AG04450 (cell line): Measurements from ENCODE around the gene DIDO1. TPM values are rescaled to one million over a fixed set of nuclear protein-coding genes. Genes with fewer than 3 reads are reported as not detected.

ENCODE experiments used
- CTCF ChIA-PET: fragments of 300-600, 350-600 bp; formaldehyde crosslinking; extraction: SDS; loops from one replicate; lab custom pipeline; 2022; ENCODE audit warnings: antibody characterized with exemption, inconsistent platforms; lab: Charles Lee
- POLR2A ChIA-PET: fragments of 350-600 bp; formaldehyde crosslinking; extraction: SDS; loops from one replicate; lab custom pipeline; 2021; ENCODE audit warnings: antibody characterized with exemption, inconsistent platforms; lab: Yijun Ruan, JAX
- DNase-seq: peaks from one replicate; pipeline ENCODE4 v3.0.0-alpha.2; 2011; ENCODE audit warnings: low read depth, low spot score
- H3K27ac ChIP-seq: one replicate; pipeline ENCODE4 v1.5.1; 2012; ENCODE audit warnings: low read depth, low read length, control low read depth
- H3K27me3 ChIP-seq: one replicate; pipeline ENCODE4 v1.6.0; 2012; ENCODE audit warnings: low read length; ENCODE audit not compliant: control insufficient read depth, insufficient read depth
- H3K4me3 ChIP-seq: 2 replicates; pipeline ENCODE4 v1.5.1; 2011; ENCODE audit warnings: mild to moderate bottlenecking, low read depth, low read length, control low read depth
- H3K9me3 ChIP-seq: 2 replicates; pipeline ENCODE4 v1.5.1; 2012; ENCODE audit warnings: low read length; ENCODE audit not compliant: control insufficient read depth, insufficient read depth
- CTCF ChIP-seq: IDR thresholded peaks from 2 replicates; pipeline ENCODE4 v1.5.1; 2011; ENCODE audit warnings: low read depth, low read length, control low read depth, inconsistent platforms
- polyA plus RNA-seq: library from polyadenylated mRNA; depleted of rRNA; stranded (reverse); fragments of >200 nt; gene quantifications from 2 replicates; pipeline ENCODE4 v1.2.3, GENCODE V29; 2011

Gene DIDO1
- polyA plus RNA-seq, 1 experiment: 22.1 TPM

DNA sequence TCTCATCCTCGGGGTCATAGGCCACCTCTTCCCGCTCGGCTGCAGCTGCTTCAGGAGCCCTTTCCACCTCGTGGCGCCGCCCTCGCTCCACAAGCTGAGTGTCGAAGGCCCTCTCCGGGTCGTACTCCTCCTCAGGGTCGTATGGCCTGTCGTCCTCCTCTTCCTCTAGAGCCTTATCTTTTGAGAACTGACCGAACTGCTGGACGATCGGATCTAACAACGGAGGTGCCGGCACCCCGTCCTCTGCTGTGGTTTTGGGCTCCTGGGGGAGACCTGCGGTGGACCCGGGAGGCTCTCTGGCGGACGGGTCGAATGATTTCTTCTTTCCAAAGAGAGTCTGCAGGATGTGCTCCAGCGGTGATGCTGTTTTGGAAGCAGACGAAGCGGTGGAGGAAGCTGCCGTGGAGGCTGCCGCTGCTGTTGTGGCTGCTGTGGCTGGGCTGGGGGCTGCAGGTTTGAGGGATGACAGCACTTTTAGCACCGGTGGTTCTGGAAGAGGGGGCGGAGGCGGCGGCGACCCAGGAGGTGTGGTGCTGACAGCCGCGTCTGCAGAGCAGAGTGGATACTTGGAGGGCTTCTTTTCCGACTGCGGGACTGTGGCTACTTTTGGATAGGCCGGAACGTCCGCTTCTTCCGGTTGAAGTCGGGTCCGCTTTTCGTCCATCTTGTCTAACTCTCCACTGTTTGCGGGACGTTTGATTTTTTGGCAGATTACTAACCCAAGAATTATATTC lies 44.5 kb downstream of the DIDO1 start:
- no peaks in the 10 kb centered on the region for H3K27me3 ChIP-seq
- POLR2A ChIA-PET: interaction anchor here (0.8 kb wide), 1 partner anchor 193 kb away, joined by 3 read pairs; no protein-coding TSS in a partner anchor
- no peak overlapping the region for H3K27ac ChIP-seq
- no peak for DNase-seq
- TF ChIP-seq CTCF: no peak
- H3K9me3 ChIP-seq: no peaks in the 10 kb centered on the region; the same call in 1 of the 2 replicates
- no peak overlapping the region for H3K4me3 ChIP-seq
- CTCF ChIA-PET: interaction anchor here (1.1 kb wide), 1 partner anchor 127 kb away, joined by 3 read pairs; no protein-coding TSS in a partner anchor

DNA sequence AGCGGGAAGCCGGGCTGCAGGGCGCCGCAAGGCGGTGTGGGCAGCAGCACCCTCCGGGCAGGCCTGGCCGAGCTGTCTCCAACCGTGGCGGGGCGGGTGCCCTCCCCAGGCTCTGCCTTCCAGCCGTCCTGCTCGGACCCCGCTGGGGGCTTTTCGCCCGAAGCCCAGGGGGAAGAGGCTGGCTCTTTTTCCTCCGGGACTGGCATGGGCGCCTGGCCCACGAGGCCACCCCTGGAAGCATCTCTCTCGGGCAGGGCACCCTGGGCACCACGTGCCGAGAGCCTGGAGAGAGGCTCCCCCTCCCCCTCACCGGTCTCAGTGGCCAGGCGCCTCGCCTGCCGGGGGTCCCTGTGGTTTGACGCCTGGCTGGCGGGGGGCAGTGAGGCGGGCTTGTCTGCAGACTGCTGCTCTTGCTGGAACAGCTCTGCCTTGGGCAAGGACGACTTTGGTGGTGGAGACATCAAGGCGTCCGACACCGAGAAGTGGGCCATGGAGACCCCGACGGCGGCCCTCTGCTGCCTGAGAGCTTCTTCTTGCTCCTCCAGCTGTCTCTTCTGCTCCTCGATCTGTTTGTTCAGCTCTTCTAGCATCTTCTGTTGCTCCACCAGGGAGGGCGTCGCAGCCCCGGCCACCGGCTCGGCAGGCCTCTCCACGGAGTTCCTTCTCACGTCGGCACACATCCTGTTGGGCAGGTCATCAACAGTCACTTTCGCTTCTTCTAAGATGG lies 45.2 kb downstream of the DIDO1 start:
- no peak for TF ChIP-seq CTCF
- CTCF ChIA-PET: no interaction called here

DNA sequence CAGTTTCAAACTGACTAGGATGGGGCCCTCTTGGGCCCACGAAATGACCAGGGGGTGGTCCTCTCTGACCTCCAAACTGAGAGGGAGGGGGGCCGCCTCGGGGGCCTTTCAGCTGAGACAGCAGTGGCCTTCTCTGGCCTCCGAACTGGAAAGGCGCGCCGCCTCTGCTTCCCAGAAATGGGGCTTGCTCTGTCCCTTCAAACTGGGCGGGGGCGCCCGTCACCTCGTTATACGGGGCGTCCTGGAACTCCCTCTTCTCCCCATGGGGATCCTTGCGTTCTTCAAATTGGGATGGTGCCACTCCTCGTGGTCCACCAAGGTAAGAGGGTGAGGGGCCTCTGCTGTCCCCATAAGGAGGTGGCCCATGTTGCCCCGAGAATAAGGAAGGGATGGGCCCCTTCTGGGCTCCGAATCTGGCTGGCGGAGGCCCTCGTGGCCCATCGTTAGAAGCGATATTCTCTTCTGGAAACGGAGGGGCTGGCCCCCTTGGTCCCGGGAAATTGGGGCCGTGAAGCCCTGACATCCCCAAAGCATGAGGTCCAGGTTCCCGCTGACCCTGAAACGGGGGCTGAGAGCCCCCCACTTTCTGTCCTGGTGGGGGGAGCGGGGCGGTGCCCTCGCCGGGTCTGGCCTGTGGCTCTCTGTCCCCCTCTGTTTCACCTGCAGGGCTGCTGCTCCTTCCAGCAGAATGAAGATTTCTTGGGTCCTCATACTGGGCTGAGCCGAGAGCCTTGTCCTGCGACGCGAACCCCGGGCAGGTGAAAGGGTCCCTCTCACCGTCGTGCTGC lies 46.0 kb downstream of the DIDO1 start:
- TF ChIP-seq CTCF: no peak
- no peaks in the 10 kb centered on the region for H3K27me3 ChIP-seq
- no peak for DNase-seq
- no peaks in the 10 kb centered on the region; the same call in 1 of the 2 replicates for H3K9me3 ChIP-seq
- ChIA-PET CTCF (no interaction called here), POLR2A (interaction anchor here (0.6 kb wide), 1 partner anchor 953 kb away, joined by 3 read pairs; no protein-coding TSS in a partner anchor)
- H3K27ac ChIP-seq: no peak overlapping the region
- H3K4me3 ChIP-seq: no peak overlapping the region

More for the DNA sequence above, 45.2 kb downstream of the DIDO1 start:
- DNase-seq: no peak
- Histone ChIP-seq H3K4me3 (no peak overlapping the region), H3K27me3 (no peaks in the 10 kb centered on the region), H3K27ac (no peak overlapping the region), H3K9me3 (no peaks in the 10 kb centered on the region; the same call in 1 of the 2 replicates)
- POLR2A ChIA-PET: interaction anchor here (0.6 kb wide), 1 partner anchor 953 kb away, joined by 3 read pairs; no protein-coding TSS in a partner anchor

- ChIA-PET POLR2A (no interaction called here), CTCF (no interaction called here)
- no peaks in the 10 kb centered on the region; the same call in 1 of the 2 replicates for H3K9me3 ChIP-seq
- no peak for DNase-seq
- H3K27me3 ChIP-seq: no peaks in the 10 kb centered on the region
- no peak overlapping the region for H3K4me3 ChIP-seq
- TF ChIP-seq CTCF: no peak
- H3K27ac ChIP-seq: no peak overlapping the region
Measured at GRCh38 chr20:62879275-62880146, 46.8 kb downstream of the DIDO1 start.
